GM21786 (cell line): ENCODE results near the gene GNAQ.
"Not testable (repeated sequence)": the region's sequence is repeated elsewhere in the genome, so short reads cannot be mapped to it uniquely, and the experiment has no call there.

Experiments used
- ATAC-seq: cut with Tn5 transposase; IDR thresholded peaks from one replicate; pipeline ENCODE4 v1.9.1; 2021; ENCODE audit not compliant: unreplicated experiment

GNAQ gene

GRCh38 chr9:77750981-77751340 lies 280.6 kb downstream of the GNAQ start:
- ATAC-seq: no peak

- ATAC-seq: no peak
These were observed 281.3 kb downstream of the GNAQ start for GRCh38 chr9:77750284-77750683.

- no peak for ATAC-seq
These were observed 283.3 kb downstream of the GNAQ start for GRCh38 chr9:77748214-77748772.

DNA sequence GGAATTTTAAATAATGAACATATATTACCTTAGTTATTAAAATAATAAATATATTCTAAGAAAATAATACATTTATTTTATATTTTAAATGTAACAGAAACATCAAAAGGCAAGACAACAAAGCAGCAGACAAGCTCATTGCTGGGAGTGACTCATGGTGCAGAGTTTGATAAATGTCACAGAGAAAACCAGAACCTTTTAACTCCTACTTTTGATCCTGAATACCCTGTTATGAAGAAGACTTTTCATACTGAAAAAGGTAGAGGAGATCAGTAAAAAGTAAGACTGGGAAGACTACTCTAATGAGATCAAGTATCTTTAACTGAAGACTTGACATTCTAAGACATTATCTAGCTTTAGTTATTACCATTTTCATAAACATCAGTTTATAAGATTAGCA lies 284.4 kb downstream of the GNAQ start:
- no peak for ATAC-seq

GRCh38 chr9:77744841-77745430 lies 286.7 kb downstream of the GNAQ start:
- no peak for ATAC-seq

- ATAC-seq: no peak
These were observed 288.2 kb downstream of the GNAQ start for GRCh38 chr9:77743386-77743785.

- no peak for ATAC-seq
These were observed 292.7 kb downstream of the GNAQ start for GRCh38 chr9:77738932-77739331.

- ATAC-seq: no peak
These were observed 296.1 kb downstream of the GNAQ start for GRCh38 chr9:77735494-77735893.

GRCh38 chr9:77731930-77732329 lies 299.7 kb downstream of the GNAQ start:
- ATAC-seq: no peak

DNA sequence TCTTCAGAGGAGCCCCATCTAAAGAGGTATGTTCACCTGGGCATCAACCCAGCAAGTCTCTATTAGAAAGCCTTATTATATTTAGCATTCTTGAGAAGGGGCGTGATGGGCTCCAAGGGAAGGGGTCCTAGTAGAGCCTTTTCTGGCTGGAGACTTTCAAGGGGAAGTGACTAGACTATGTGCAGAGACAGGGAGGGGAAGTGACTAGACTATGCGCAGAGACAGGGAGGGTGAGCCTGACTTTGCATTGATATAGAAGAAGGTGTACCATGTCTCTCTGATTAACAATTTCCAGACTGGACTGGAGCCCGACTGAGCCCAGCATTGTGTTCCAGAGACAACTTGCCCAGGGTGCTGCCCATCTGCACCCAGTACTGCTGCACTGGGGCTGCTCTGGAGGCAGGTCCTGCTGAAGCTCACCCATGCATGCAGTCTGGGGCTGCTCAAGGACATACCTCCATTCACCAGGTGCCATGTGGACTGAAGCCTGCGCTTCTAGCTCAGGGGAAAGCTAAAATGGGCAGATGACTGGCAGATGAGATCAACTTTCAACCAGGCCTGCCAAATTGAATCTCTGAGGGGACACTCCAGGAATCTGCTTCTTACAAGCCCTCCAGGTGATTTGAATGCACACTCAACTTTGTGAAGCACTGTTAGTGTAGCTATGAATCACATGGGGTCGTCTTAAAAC lies 300.5 kb downstream of the GNAQ start:
- ATAC-seq: no peak

- no peak for ATAC-seq
These were observed 302.4 kb downstream of the GNAQ start for GRCh38 chr9:77729177-77729576.

DNA sequence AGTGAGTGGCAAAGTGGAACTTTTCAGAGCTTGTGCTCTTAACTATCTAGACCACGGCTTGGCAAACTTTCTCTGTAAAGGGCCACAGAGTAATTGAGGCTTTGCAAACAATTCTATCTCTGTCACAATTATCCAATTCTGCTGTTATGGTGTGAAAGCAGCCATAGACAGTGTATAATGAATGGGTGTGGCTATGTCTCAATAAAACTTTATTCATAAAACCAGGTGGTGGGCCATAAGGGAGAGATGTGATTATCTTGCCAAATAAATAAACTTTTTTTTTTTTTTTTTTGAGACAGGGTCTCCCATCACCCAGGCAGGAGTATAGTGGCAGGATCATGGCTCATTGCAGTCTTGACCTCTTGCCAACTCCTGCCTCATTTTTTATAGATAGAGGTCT lies 304.8 kb downstream of the GNAQ start:
- no peak for ATAC-seq

DNA sequence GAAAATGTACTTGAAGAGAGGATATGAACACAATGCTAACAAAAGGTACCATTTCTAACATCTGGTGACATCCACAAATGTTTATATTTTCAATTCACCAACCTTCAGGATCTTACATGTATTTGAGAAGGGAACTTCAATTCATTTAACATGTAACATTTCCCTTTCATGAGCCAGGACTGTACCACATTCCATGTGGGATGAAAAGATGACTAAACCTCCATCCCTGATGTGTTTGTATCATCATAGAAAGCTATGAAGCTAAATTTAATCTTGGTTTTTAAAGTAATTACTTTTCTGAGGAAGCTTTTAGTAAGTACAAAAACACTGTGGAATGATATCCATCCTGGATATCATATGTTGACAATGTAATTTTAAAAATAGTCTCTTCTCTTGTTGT lies 305.3 kb downstream of the GNAQ start:
- ATAC-seq: no peak

DNA sequence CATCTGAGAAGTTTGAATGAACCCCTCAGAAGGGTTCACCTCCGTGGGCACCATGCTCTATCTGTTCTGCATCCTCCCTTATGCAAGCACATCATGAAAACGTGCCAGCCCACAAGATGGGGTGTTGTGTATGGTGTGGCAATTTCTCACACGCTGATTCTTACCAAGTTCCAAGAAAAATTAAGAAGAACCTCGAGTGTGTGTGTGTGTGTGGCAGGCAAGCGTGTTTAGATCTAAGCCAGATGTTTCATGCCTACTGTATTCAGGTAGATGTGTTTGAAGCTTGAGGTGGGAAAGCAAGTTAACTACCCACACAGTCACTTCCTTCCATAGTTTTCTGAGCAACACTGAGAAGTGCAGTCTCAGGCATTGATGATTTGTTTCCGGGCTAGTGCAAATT lies 305.8 kb downstream of the GNAQ start:
- no peak for ATAC-seq

GRCh38 chr9:77725046-77725694 lies 306.4 kb downstream of the GNAQ start:
- no peak for ATAC-seq

- not testable (repeated sequence) for ATAC-seq
These were observed 310.5 kb downstream of the GNAQ start for GRCh38 chr9:77721156-77721555.

GRCh38 chr9:77719321-77719720 lies 312.3 kb downstream of the GNAQ start:
- ATAC-seq: no peak

GRCh38 chr9:77718298-77718640 lies 313.3 kb downstream of the GNAQ start:
- not testable (repeated sequence) for ATAC-seq

- ATAC-seq: not testable (repeated sequence)
These were observed 313.9 kb downstream of the GNAQ start for GRCh38 chr9:77717608-77718297.

GRCh38 chr9:77714077-77714549 lies 317.5 kb downstream of the GNAQ start:
- no peak for ATAC-seq

DNA sequence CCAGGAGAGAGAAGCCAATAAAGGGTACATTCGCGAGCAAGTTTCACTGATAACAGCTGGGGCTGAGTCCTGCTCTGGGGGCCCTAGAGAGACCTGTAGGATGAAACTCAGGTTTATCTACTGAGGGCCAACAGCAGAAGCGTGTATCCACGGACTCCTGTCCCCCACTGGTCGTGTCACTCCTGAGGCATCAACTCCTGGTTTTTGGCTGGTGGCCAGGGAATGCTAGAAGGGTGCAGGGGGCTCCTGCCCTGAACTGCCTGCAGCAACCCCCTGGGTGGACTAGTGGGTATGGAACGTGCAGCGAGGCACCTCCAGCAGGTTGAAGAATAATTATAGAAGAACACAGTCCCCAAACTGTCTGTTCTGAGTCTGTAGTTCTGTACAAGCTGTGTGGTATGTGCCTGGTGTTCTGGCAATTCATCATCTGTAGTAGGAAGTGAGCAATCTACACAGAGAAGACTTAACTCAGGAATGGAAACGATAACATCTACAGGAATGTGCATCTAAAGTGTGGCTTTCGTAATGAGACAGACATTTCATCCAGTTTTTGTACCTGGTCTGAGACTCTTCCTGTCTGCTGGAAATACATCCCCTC lies 319.0 kb downstream of the GNAQ start:
- ATAC-seq: no peak
